HG02610 (cell line): Measurements from ENCODE around the gene KDM6A.
"Not testable (repeated sequence)": the region's sequence is repeated elsewhere in the genome, so short reads cannot be mapped to it uniquely, and the experiment has no call there.

Experiments used
- ATAC-seq: cut with Tn5 transposase; IDR thresholded peaks from one replicate; pipeline ENCODE4 v1.9.1; 2021; ENCODE audit warnings: mild to moderate bottlenecking, moderate library complexity; ENCODE audit not compliant: unreplicated experiment

The KDM6A gene

GRCh38 chrX:44872821-44873414, at the start of gene KDM6A:
Gene KDM6A (plus strand): TSS chrX:44873188. CDS start chrX:44873552, 364 bp downstream.
- ATAC-seq = peak; percentile 90

GRCh38 chrX:44823193-44823592, 49.8 kb upstream of the KDM6A start:
- not testable (repeated sequence) for ATAC-seq

- no peak for ATAC-seq
These were observed 44.9 kb upstream of the KDM6A start for GRCh38 chrX:44828008-44828605.

- ATAC-seq = no peak
These were observed 43.2 kb upstream of the KDM6A start for GRCh38 chrX:44829832-44830231.

- no peak for ATAC-seq
These were observed 30.3 kb upstream of the KDM6A start for GRCh38 chrX:44842550-44843317.

GRCh38 chrX:44843318-44843702, 29.7 kb upstream of the KDM6A start:
- no peak for ATAC-seq

- ATAC-seq = no peak
These were observed 29.2 kb upstream of the KDM6A start, which contains the start of gene DUSP21 for GRCh38 chrX:44843753-44844152. Gene DUSP21 (plus strand): TSS chrX:44844021. CDS start chrX:44844133, 112 bp downstream.

GRCh38 chrX:44844204-44844603, 28.8 kb upstream of the KDM6A start:
- ATAC-seq = no peak

GRCh38 chrX:44850891-44851290, 22.1 kb upstream of the KDM6A start:
- not testable (repeated sequence) for ATAC-seq

- ATAC-seq = no peak
These were observed 1.8 kb upstream of the KDM6A start for GRCh38 chrX:44871114-44871645.

- peak; percentile 15 for ATAC-seq
These were observed 812 bp upstream of the KDM6A start for GRCh38 chrX:44871931-44872820.

- ATAC-seq = no peak
These were observed 658 bp downstream of the KDM6A start for GRCh38 chrX:44873415-44874276.

GRCh38 chrX:44874420-44875184, 1.6 kb downstream of the KDM6A start:
- no peak for ATAC-seq

GRCh38 chrX:44875185-44875489, 2.1 kb downstream of the KDM6A start:
- no peak for ATAC-seq

GRCh38 chrX:44876086-44876485, 3.1 kb downstream of the KDM6A start:
- no peak for ATAC-seq

GRCh38 chrX:44876767-44877166, 3.8 kb downstream of the KDM6A start:
- ATAC-seq = no peak

- no peak for ATAC-seq
These were observed 5.8 kb downstream of the KDM6A start for GRCh38 chrX:44878780-44879179.

GRCh38 chrX:44881549-44881948, 8.6 kb downstream of the KDM6A start:
- no peak for ATAC-seq

GRCh38 chrX:44882635-44883034, 9.6 kb downstream of the KDM6A start:
- ATAC-seq = no peak
